ENCODE data around the gene DAP.

DNA sequence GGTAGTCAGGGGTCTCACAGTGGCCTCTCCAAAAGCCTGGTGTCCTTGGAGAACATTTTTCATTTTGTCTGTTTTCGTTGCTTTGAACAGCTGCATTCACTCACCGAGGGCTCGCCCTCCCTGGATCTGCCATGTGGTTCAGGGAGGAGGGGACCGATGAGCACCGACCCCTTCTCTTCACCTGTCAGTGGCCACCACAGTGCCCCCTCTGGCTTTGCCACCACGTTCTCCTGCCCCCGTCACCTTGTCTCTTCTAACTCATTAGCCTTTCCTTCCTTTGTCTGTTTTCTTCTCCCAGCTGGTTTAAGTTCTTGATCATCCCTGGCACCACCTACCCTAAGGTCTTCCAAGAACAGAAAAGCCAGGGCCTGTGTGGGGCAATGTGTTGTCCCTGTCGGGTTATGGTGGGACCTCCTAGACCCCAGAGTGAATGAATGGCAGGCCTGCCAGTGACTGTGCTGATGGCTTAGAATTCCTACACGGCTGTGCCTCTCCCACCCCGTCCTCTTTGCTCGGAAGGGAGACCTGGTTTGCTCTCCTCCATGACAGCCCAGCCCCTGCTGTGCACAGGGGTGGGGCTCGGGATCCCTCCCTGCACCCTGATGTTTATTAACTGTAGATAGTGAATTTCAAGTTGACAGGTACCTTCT lies 107.2 kb downstream of the DAP start:
- TF ChIP-seq, protein P1, sequence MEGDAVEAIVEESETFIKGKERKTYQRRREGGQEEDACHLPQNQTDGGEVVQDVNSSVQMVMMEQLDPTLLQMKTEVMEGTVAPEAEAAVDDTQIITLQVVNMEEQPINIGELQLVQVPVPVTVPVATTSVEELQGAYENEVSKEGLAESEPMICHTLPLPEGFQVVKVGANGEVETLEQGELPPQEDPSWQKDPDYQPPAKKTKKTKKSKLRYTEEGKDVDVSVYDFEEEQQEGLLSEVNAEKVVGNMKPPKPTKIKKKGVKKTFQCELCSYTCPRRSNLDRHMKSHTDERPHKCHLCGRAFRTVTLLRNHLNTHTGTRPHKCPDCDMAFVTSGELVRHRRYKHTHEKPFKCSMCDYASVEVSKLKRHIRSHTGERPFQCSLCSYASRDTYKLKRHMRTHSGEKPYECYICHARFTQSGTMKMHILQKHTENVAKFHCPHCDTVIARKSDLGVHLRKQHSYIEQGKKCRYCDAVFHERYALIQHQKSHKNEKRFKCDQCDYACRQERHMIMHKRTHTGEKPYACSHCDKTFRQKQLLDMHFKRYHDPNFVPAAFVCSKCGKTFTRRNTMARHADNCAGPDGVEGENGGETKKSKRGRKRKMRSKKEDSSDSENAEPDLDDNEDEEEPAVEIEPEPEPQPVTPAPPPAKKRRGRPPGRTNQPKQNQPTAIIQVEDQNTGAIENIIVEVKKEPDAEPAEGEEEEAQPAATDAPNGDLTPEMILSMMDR (IDR thresholded peaks at IDR 0.05), result no peak
- TF ChIP-seq POLR2A (IDR thresholded peaks at IDR 0.05) (no peak), POLR2AphosphoS5 (IDR thresholded peaks at IDR 0.05) (no peak), EP300 (IDR thresholded peaks at IDR 0.05) (no peak)
